Stimulated activated naive CD8-positive, alpha-beta T cell treated with anti-CD3 and anti-CD28 coated beads, Interleukin-15, amount 100 ng/mL, for 72 hours (primary cell): ENCODE data around the gene CELSR3.

Experiments
- ATAC-seq: fragments of 150-1000 bp; cut with Tn5 transposase; 2 replicates; pipeline ENCODE4 v1.10.0; 2021; ENCODE audit warnings: mild to moderate bottlenecking, moderate library complexity
- DNase-seq, 2 donors: peaks; one replicate each; pipeline ENCODE4 v3.0.0; 2021 to 2022
- H3K27ac Mint-ChIP-seq, 2 donors: one replicate each; pipeline ENCODE4 v1.8.0; 2022; ENCODE audit warnings: mild to moderate bottlenecking in 2 of 2, mixed read lengths in 2 of 2, moderate library complexity in 2 of 2
- H3K27me3 Mint-ChIP-seq: one replicate; pipeline ENCODE4 v1.8.0; 2022; ENCODE audit warnings: mixed read lengths
- H3K4me1 Mint-ChIP-seq: one replicate; pipeline ENCODE4 v1.8.0; 2022; ENCODE audit warnings: mild to moderate bottlenecking, mixed read lengths
- H3K4me3 Mint-ChIP-seq, 2 donors: one replicate each; pipeline ENCODE4 v1.8.0; 2022; ENCODE audit warnings: mild to moderate bottlenecking in 2 of 2, mixed read lengths in 2 of 2, moderate library complexity in 1 of 2
- H3K9me3 Mint-ChIP-seq, 2 donors: one replicate each; pipeline ENCODE4 v1.8.0; 2022; ENCODE audit warnings: mixed read lengths in 2 of 2

The CELSR3 gene

DNA sequence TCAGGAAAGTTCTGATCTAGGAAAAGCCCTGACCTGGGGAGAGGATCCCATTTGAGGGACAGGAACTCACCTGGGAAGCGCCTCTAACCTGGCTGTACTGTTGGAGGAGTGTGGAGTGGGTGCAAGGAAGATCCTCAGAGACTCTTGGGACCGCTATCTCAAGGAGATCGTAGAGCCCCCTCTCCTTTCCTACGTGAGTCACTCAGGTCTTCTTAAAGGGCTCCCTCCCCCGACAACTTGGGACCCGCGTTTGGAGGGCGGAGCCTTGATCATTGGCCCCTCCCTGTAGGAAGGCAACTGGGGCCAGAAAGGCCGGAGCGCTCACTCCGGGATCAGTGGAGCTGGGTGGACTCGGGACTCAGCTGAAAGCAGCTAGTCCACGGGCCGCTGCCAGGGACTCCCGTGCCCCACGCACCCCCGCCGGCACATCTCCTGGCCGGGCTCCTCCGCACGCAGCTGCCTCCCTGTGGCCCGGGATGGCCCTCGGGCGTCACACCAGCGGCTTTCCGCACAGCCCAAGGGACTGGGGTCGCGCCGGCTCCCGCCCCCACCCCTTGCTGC is 27.9 kb downstream of the CELSR3 start:
- Mint-ChIP-seq H3K27ac (peak overlapping the region in 1 of 2 donors; percentile 85), H3K4me1 (peaks cover 36% of the 10 kb centered on the region), H3K4me3 (peak overlapping the region; percentile 95)

DNA sequence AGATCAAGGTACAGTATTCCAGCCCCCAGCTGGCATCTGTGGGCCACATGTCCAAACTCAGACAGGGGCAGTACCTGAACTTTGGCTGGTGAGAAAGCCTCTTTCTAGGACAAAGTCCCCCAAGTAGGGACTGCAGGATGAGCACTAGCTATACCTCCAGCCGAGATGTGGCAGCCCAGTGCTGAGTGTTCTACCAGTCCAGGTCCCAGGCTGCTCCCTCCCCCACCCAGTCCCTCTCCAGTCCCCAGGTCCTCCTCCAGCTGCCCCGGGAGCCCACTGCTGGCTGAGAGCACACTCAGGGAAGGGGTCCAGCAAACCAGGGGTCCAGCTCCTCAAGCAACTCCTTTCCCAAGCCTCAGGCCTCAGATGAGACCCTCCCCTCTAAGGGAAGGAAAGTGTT is 28.9 kb downstream of the CELSR3 start:
- no peak for DNase-seq
- Mint-ChIP-seq H3K9me3 (no peaks in the 10 kb centered on the region), H3K4me3 (peak overlapping the region; percentile 95), H3K27me3 (no peaks in the 10 kb centered on the region), H3K27ac (no peak overlapping the region), H3K4me1 (peaks cover 27% of the 10 kb centered on the region)
- ATAC-seq, result no peak

More for the DNA sequence above, 27.9 kb downstream of the CELSR3 start:
- Mint-ChIP-seq H3K9me3 (no peaks in the 10 kb centered on the region), H3K27me3 (no peaks in the 10 kb centered on the region)
- ATAC-seq (peak; percentile 34), DNase-seq (peak in 1 of 2 donors; percentile 50)

- no peak for ATAC-seq
- Mint-ChIP-seq H3K9me3 (no peaks in the 10 kb centered on the region), H3K4me1 (peaks cover 27% of the 10 kb centered on the region)
Observed at GRCh38 chr3:48633256-48633655, 29.4 kb downstream of the CELSR3 start.

DNA sequence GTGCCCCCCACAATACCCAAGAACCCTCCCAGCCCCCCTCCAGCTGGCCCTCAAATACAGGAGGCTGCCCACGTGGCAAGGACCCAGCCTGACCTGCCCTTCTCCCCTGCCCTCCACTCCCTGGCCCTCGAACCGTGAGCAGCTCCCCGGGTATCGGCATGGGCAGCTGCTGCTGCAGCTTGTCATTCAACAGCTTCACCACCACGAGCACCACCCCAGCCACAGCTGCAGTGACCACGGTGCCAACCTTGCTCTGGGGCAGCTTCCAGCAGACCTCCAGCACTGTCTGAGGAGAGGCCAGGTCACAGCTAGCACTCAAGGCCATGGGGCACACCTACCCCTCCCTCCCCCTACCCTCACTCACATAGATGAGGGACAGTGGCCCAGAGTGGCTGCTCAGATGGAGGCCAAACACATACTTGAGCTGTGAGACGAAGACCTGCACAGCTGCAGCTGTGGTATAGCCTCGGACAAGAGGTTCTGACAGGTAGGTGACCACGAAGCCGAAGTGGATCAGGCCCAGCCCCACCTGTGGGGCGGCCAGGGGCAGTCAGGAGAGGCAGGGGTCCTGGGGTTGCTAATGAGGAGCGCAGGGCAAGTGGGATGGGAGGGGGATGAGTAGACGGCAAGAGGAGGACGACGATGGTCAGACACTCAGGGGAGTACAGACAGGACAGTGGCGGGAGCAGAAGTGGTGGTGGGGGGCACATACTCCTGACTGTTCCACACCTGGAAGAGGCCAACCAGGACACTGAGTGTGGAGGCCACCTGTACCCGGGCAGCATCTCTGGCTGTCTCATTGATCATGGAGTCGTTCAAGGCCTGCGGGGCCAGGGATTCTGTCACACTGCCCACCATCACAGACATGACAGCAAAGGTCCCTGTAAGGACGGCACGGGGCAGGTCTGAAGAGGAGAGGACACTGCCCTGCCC is 30.9 kb downstream of the CELSR3 start:
- no peak overlapping the region for H3K27ac Mint-ChIP-seq
- no peak overlapping the region for H3K4me3 Mint-ChIP-seq
- no peaks in the 10 kb centered on the region for H3K27me3 Mint-ChIP-seq

More at GRCh38 chr3:48633256-48633655, 29.4 kb downstream of the CELSR3 start:
- Mint-ChIP-seq H3K27ac (no peak overlapping the region), H3K4me3 (no peak overlapping the region), H3K27me3 (no peaks in the 10 kb centered on the region)
- DNase-seq, result no peak

DNA sequence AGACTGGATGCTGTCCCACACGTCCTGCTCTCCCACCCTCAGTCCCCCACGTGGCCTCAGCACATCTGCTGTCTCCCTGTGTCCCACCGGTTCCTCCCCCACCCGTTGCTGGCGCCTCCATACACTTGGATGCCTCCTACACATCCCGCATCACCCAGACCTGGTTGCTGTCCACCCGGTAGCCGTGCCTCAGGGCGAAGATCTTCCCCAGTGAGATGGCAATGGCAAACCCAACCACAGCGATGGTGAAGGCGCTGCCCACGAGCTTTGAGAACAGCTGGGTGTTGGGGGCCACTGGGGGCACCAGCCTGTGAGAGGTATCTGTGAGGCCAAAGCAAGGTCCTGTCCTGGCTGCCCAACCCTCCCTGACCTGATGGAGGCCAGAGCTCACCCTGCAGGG is 31.9 kb downstream of the CELSR3 start:
- DNase-seq (no peak), ATAC-seq (no peak)
- no peaks in the 10 kb centered on the region for H3K27me3 Mint-ChIP-seq
- no peak overlapping the region for H3K4me3 Mint-ChIP-seq
- peaks cover 15% of the 10 kb centered on the region for H3K4me1 Mint-ChIP-seq
- peak overlapping the region in 1 of 2 donors; percentile 20 for H3K27ac Mint-ChIP-seq
- no peaks in the 10 kb centered on the region for H3K9me3 Mint-ChIP-seq

More for the DNA sequence above, 30.9 kb downstream of the CELSR3 start:
- DNase-seq (no peak), ATAC-seq (no peak)
- Mint-ChIP-seq H3K9me3 (no peaks in the 10 kb centered on the region), H3K4me1 (peaks cover 21% of the 10 kb centered on the region)

DNA sequence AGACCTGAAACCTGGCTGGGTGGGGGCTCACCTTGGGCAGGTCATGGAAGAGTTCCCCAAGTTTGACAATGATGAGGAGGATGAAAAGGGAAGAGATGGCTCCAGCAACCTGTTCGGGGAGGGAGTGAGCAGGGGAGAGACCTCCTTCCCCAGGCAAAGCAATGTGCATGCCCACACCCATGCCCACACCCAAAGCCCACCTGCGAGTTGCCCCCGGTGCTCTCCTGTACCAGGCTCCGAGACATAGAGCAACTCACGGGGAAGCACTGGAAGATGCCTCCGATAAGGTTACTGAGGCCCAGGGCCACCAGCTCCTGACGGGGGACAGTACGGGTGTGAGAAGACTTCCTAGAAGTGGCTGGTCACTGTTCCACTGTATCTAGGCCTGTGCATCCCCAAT is 32.3 kb downstream of the CELSR3 start:
- peak overlapping the region in 1 of 2 donors; percentile 73 for H3K27ac Mint-ChIP-seq
- no peak for ATAC-seq
- DNase-seq, result no peak
- peaks cover 14% of the 10 kb centered on the region for H3K4me1 Mint-ChIP-seq
- no peak overlapping the region for H3K4me3 Mint-ChIP-seq
- no peaks in the 10 kb centered on the region for H3K27me3 Mint-ChIP-seq
- no peaks in the 10 kb centered on the region for H3K9me3 Mint-ChIP-seq

DNA sequence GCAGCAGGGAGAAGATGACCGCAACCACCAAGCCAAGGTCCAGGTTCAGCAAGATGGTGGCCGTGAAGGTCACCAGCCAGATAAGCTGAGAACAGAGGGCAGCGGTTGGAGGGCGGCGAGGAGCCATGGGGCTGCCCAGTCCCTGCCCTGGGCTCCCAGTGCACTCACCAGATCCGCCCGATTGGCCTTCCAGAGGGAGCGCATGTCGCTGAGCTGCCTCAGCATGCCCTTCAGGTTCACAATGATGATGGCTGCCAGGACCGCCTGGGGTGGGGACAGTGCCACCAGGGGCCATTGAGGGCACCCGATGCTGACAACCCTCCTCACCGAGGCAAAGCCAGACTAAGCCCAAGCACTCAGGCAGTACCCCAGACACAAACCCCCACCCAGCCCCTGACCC is 32.8 kb downstream of the CELSR3 start:
- no peaks in the 10 kb centered on the region for H3K27me3 Mint-ChIP-seq
- H3K9me3 Mint-ChIP-seq, result no peaks in the 10 kb centered on the region
- H3K4me1 Mint-ChIP-seq, result peaks cover 16% of the 10 kb centered on the region
- no peak for ATAC-seq
- peak overlapping the region in 1 of 2 donors; percentile 84 for H3K27ac Mint-ChIP-seq
- DNase-seq, result no peak
- no peak overlapping the region for H3K4me3 Mint-ChIP-seq

DNA sequence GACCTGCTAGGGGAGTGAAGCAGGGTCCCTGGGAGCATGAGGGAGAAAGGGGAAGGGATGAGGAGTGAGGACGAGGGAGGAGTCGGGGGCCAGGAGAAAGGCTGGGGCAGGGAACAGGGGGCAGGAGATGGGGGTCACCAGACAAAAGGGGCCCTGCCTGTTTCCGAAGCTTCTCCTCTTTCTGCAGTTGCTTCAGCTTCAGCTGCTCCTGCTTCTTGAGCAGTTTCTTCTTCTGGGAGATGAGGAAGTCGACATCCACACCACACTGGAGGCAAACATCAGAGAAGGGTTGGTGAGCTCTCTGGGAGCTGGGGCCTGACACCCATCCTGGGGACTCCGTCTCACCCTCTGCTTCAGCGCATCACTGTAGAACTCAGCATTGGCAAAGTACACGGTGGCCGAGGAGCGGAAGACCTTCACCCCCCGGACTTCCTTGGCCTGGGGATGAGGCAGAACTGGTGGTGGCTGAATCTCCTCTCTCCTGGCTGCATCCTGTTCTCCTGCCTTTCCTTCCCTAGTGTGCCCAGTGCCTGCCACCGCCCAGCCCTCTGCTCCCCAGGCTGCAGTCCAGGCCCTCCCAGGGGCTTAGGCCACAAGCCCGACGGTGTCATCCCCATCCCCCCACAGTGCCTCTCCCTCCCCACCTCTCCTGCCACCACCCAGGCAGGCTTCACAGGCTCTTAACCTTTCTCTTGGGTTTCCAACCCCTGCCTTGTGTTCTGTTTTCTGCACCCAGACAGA is 34.2 kb downstream of the CELSR3 start:
- Mint-ChIP-seq H3K4me1 (peaks cover 15% of the 10 kb centered on the region), H3K4me3 (no peak overlapping the region), H3K9me3 (no peaks in the 10 kb centered on the region), H3K27ac (no peak overlapping the region), H3K27me3 (no peaks in the 10 kb centered on the region)
- ATAC-seq (no peak), DNase-seq (no peak)

DNA sequence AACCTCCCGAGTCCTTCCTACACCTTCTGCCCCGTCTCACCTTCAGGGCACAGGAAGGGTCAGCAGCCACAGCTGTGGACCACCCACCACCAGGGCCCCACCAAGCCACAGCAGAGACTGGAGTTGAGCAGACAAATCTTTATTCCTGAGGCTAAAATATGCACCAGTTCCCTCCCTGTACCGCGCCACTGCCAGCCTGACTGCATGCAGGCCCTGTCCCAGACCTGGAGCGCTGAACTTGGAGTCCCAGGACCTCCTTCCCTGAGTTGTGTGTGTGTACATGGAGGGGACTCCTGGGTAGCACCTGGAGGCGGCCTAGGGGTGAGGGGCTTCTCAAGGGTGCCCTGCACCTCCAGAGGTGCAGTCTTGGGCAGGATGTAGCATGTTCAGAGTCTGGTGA is 37.1 kb downstream of the CELSR3 start:
- Mint-ChIP-seq H3K9me3 (no peaks in the 10 kb centered on the region), H3K4me3 (no peak overlapping the region), H3K4me1 (peaks cover 14% of the 10 kb centered on the region), H3K27me3 (no peaks in the 10 kb centered on the region), H3K27ac (peak overlapping the region in 1 of 2 donors; percentile 69)
- DNase-seq, result no peak
- no peak for ATAC-seq

GRCh38 chr3:48624767-48625166 is 37.9 kb downstream of the CELSR3 start:
- H3K27ac Mint-ChIP-seq, result peak overlapping the region in 1 of 2 donors; percentile 45
- no peak for DNase-seq
- no peak overlapping the region for H3K4me3 Mint-ChIP-seq
- no peaks in the 10 kb centered on the region for H3K27me3 Mint-ChIP-seq
- ATAC-seq, result no peak
- peaks cover 14% of the 10 kb centered on the region for H3K4me1 Mint-ChIP-seq
- H3K9me3 Mint-ChIP-seq, result no peaks in the 10 kb centered on the region

DNA sequence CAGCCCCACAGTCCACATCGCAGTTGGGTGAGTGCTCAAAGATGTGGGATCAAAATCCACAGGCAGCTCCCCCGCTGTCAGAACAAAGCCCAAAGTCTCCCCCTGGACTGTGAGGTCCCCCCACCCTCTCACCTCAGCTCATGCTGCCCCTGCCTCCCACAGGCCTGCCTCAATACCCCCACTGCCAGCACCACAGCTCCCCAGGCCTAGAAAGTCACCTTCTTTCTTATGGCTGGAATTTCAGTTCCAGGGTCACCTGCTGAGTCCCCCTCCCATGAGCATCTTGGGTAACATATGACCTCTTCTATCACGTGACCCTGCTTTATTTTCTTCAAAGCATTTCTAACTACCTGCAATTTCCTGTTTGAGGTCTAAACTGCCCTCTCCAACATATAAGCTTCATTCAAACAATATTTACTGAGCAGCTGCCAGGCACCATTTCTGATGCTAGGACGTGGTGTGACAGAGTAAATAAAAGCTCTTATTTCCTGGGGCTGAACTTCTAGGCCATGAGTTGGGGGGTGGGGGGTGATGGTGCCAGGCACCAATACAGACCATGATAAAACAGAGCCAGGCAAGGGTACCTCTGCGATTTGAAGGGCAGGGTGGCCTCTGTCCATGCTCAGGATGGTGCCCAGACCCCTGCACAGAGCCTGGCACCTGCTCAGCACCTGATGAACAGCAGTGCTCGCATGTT is 38.7 kb downstream of the CELSR3 start:
- no peak for DNase-seq
- H3K27ac Mint-ChIP-seq, result peak overlapping the region; percentile 65 to 76
- no peaks in the 10 kb centered on the region for H3K9me3 Mint-ChIP-seq
- peaks cover 14% of the 10 kb centered on the region for H3K4me1 Mint-ChIP-seq
- ATAC-seq, result no peak
- no peak overlapping the region for H3K4me3 Mint-ChIP-seq
- H3K27me3 Mint-ChIP-seq, result no peaks in the 10 kb centered on the region

- H3K4me1 Mint-ChIP-seq, result peaks cover 14% of the 10 kb centered on the region
- no peak within 1 kb of the TSS for H3K4me3 Mint-ChIP-seq
- H3K9me3 Mint-ChIP-seq, result peaks cover 7 to 10% of the 10 kb centered on the region in 2 donors
- ATAC-seq, result no peak
- no peaks in the 10 kb centered on the region for H3K27me3 Mint-ChIP-seq
- no peak within 1 kb of the TSS for H3K27ac Mint-ChIP-seq
- no peak for DNase-seq
Observed at GRCh38 chr3:48621461-48621869, 41.2 kb downstream of the CELSR3 start, which contains the start of gene TMEM89. Gene TMEM89, minus strand, starts transcription at chr3:48621769. Its CDS starts 13 bp downstream, at chr3:48621756.

- ATAC-seq (no peak), DNase-seq (no peak)
- Mint-ChIP-seq H3K27ac (no peak overlapping the region), H3K27me3 (no peaks in the 10 kb centered on the region), H3K9me3 (peaks cover 7 to 10% of the 10 kb centered on the region in 2 donors), H3K4me1 (peaks cover 16% of the 10 kb centered on the region), H3K4me3 (no peak overlapping the region)
Observed at GRCh38 chr3:48619541-48620524, 42.9 kb downstream of the CELSR3 start.

DNA sequence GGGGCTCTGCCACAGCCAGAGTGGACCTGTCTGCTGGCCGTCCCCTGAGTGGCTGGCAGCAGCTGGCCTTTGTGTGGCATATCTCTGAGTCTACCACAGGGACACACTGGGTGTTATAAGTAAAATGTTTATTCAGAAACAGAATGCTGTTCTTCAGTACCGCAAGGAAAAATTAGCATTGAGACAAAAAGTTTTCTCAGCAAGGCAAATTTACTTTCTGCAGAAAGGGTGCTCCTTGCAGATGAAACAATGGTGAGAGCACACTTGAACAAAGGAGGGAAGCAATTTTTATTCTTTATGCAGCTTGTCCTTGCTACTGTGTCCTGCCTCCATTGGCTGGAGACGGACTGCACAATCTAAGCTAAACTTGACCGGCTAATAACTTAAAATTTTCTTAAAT is 45.1 kb downstream of the CELSR3 start:
- Mint-ChIP-seq H3K9me3 (peaks cover 7 to 10% of the 10 kb centered on the region in 2 donors), H3K4me3 (no peak overlapping the region), H3K27ac (peak overlapping the region in 1 of 2 donors; percentile 25), H3K4me1 (peaks cover 17% of the 10 kb centered on the region), H3K27me3 (no peaks in the 10 kb centered on the region)
- DNase-seq (no peak), ATAC-seq (no peak)
